ENCODE data around the gene PGPEP1. TPM values are rescaled to one million over a fixed set of nuclear protein-coding genes. Genes with fewer than 3 reads are reported as not detected.
A peak's percentile ranks its signal among the peaks of the same experiment; 100 is the strongest.
"Not testable (repeated sequence)": the region's sequence is repeated elsewhere in the genome, so short reads cannot be mapped to it uniquely, and the experiment has no call there.

PGPEP1 gene
- total RNA-seq, 1 donor from 2014 or later: 27.5 TPM

GRCh38 chr19:18346091-18346490, 5.7 kb downstream of the PGPEP1 start:
- no peaks in the 10 kb centered on the region for H3K36me3 ChIP-seq

GRCh38 chr19:18348171-18348570, 7.8 kb downstream of the PGPEP1 start:
- Histone ChIP-seq H3K9me3 (no peaks in the 10 kb centered on the region), H3K36me3 (no peaks in the 10 kb centered on the region), H3K4me3 (no peak overlapping the region), H3K27ac (no peak overlapping the region), H3K4me1 (no peaks in the 10 kb centered on the region), H3K27me3 (no peaks in the 10 kb centered on the region)
- TF ChIP-seq POLR2A (IDR thresholded peaks at IDR 0.05): no peak
- no peak for DNase-seq (ENCODE audit: extremely low spot score in 2 of 2)
- intact Hi-C loops (cut with DNase I): loop anchor here (5.0 kb wide), 1 partner anchor 64 kb away; no protein-coding TSS in a partner anchor

More at GRCh38 chr19:18346091-18346490, 5.7 kb downstream of the PGPEP1 start:
- H3K27me3 ChIP-seq: no peaks in the 10 kb centered on the region
- peaks cover 6% of the 10 kb centered on the region for H3K4me1 ChIP-seq
- TF ChIP-seq CTCF (IDR thresholded peaks at IDR 0.05): no peak
- no peak for TF ChIP-seq POLR2AphosphoS5 (IDR thresholded peaks at IDR 0.05; ENCODE audit: insufficient read depth in 1 of 2, low read depth in 1 of 2)
- no peak for TF ChIP-seq POLR2A (IDR thresholded peaks at IDR 0.05)
- H3K27ac ChIP-seq: no peak overlapping the region
- DNase-seq (ENCODE audit: extremely low spot score in 2 of 2): no peak
- intact Hi-C loops (cut with DNase I): loop anchor here (5.0 kb wide), 1 partner anchor 66 kb away; no protein-coding TSS in a partner anchor
- no peaks in the 10 kb centered on the region for H3K9me3 ChIP-seq
- H3K4me3 ChIP-seq: no peak overlapping the region

GRCh38 chr19:18348818-18349339, 8.5 kb downstream of the PGPEP1 start:
- H3K36me3 ChIP-seq; DNase-seq (ENCODE audit: extremely low spot score in 2 of 2); H3K27me3 ChIP-seq; H3K27ac ChIP-seq; H3K4me1 ChIP-seq; H3K4me3 ChIP-seq; H3K9me3 ChIP-seq: not testable (repeated sequence)
- intact Hi-C loops (cut with DNase I): loop anchor here (5.0 kb wide), 1 partner anchor 63 kb away; no protein-coding TSS in a partner anchor

- H3K36me3 ChIP-seq: no peaks in the 10 kb centered on the region
Observed at GRCh38 chr19:18349524-18350128, 9.2 kb downstream of the PGPEP1 start.

GRCh38 chr19:18350490-18350889, 10.1 kb downstream of the PGPEP1 start:
- Histone ChIP-seq H3K27ac (no peak overlapping the region), H3K27me3 (no peaks in the 10 kb centered on the region), H3K9me3 (no peaks in the 10 kb centered on the region), H3K4me3 (no peak overlapping the region), H3K4me1 (no peaks in the 10 kb centered on the region), H3K36me3 (peaks cover 0 to 2% of the 10 kb centered on the region in 2 donors)
- TF ChIP-seq POLR2A (IDR thresholded peaks at IDR 0.05) (no peak), POLR2AphosphoS5 (IDR thresholded peaks at IDR 0.05; ENCODE audit: insufficient read depth in 1 of 2, low read depth in 1 of 2) (no peak), CTCF (IDR thresholded peaks at IDR 0.05) (no peak)
- no peak for DNase-seq (ENCODE audit: extremely low spot score in 2 of 2)
- intact Hi-C loops (cut with DNase I): no loop called here

More at GRCh38 chr19:18349524-18350128, 9.2 kb downstream of the PGPEP1 start:
- H3K9me3 ChIP-seq: no peaks in the 10 kb centered on the region
- no peak overlapping the region for H3K4me3 ChIP-seq
- no peak overlapping the region for H3K27ac ChIP-seq
- no peak for DNase-seq (ENCODE audit: extremely low spot score in 2 of 2)
- no peaks in the 10 kb centered on the region for H3K27me3 ChIP-seq
- intact Hi-C loops (cut with DNase I): loop anchor here (5.0 kb wide), 1 partner anchor 63 kb away; no protein-coding TSS in a partner anchor
- no peaks in the 10 kb centered on the region for H3K4me1 ChIP-seq
- no peak for TF ChIP-seq POLR2AphosphoS5 (IDR thresholded peaks at IDR 0.05; ENCODE audit: insufficient read depth in 1 of 2, low read depth in 1 of 2)
- TF ChIP-seq POLR2A (IDR thresholded peaks at IDR 0.05): no peak
- peak; percentile 66 to 78 (median 67) for TF ChIP-seq CTCF (IDR thresholded peaks at IDR 0.05)

GRCh38 chr19:18351544-18351943, 11.1 kb downstream of the PGPEP1 start:
- Histone ChIP-seq H3K9me3 (no peaks in the 10 kb centered on the region), H3K4me3 (no peak overlapping the region), H3K4me1 (no peaks in the 10 kb centered on the region), H3K36me3 (peaks cover 0 to 13% of the 10 kb centered on the region in 2 donors), H3K27ac (no peak overlapping the region), H3K27me3 (no peaks in the 10 kb centered on the region)
- no peak for DNase-seq (ENCODE audit: extremely low spot score in 2 of 2)
- TF ChIP-seq CTCF (IDR thresholded peaks at IDR 0.05): no peak
- no peak for TF ChIP-seq POLR2A (IDR thresholded peaks at IDR 0.05)
- no peak for TF ChIP-seq POLR2AphosphoS5 (IDR thresholded peaks at IDR 0.05; ENCODE audit: insufficient read depth in 1 of 2, low read depth in 1 of 2)
- intact Hi-C loops (cut with DNase I): no loop called here

All from vagina (tissue), 2 donors.